Activated naive CD4-positive, alpha-beta T cell treated with anti-CD3 and anti-CD28 coated beads, Interleukin-2, amount 50 U/mL, for 16 hours (primary cell): ENCODE data around the gene TNNT3.

Experiments used
- DNase-seq: peaks from one replicate; pipeline ENCODE4 v3.0.0-alpha.2; 2020

Gene TNNT3

DNA sequence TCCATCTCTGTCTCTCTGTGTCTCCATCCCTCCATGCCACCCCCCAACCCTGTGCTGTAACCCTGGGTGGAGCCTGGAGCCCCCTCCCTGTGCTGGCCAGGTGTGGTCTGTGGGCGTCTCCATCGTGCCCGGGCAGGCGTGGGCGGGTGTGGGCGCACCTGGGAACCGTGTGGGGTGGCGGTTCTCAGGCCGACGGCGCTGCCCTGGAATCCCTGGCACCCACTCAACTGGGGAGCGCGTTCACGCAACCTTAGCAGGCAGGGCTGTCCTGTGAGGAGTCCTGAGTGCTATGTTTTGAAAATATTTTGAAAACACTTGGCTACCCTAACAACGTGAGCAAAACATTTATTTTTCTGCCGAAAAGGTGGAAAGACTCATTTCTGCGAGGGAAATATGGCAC, 4.7 kb downstream of the TNNT3 start:
- DNase-seq: no peak

GRCh38 chr11:1924646-1925372, 5.3 kb downstream of the TNNT3 start:
- DNase-seq: no peak

DNA sequence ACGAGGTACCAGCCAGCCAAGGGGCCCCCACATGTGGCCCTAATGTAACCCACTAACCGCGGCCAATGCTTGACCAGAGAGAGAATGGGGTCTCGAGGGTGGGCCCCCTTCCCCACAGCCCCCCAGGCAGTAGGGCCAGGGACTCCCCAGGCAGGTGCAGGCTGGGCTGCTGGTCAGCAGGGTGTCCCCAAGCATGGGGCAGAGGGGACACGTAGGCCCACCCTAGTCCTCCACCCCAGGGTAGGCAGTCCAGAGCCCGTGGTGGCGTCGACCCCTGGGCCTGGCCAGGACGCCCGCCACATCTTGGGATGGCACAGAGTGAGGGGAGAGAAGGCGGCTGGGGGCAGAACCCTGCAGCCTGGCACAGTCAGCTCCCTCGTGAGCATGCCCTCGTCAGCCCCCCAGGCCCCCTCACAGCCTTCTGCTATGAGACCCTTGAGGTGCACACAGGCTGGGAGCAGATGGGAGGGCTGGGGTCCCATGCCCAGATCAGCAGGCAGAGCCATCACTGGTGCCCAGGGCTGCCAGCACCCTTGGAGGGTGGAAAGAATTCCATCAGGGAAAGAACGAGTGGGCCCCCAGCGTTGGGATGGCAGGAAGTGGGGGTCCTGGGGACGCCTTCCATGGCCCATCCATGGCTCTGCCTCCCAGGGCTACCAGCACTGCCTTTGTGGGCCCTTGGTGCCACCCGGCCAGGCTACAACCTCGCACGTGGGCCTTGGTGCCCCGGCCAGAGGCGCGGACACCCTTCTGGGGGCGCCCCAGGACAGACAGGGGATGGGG, 6.1 kb downstream of the TNNT3 start:
- DNase-seq: no peak

GRCh38 chr11:1926156-1927025, 6.9 kb downstream of the TNNT3 start:
- no peak for DNase-seq

- DNase-seq: no peak
These were observed 7.7 kb downstream of the TNNT3 start for GRCh38 chr11:1927026-1927847.

DNA sequence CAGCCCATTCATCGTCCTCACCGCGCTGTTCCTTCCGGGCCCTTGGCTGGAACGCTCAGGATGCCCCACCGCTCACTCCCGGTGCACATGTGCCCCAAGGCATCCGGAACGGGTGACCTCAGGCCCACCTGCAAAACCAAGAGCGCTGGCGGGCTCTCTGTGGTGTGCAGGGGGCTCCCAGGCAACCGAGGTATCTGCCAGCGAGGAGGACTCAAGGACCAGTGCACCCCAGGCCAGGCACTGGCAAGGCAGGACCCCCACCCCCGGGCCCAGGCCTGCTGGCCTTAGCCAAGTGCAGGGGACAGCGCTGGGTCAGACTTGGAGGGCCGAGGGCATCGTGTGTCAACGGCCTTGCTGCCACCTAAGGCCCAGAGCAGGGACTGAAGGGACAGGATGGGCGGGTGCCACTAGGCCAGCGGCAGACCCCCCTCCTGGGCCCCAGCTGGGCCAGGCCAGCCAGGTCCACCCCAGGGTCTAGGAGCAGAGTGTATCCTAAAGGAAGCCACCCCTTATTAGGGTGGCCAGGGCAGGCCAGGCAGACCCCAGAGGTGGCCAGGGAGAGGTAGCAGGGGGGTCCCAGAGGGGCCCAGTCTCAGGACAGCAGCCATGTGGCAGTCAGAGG, 8.5 kb downstream of the TNNT3 start:
- DNase-seq: no peak

DNA sequence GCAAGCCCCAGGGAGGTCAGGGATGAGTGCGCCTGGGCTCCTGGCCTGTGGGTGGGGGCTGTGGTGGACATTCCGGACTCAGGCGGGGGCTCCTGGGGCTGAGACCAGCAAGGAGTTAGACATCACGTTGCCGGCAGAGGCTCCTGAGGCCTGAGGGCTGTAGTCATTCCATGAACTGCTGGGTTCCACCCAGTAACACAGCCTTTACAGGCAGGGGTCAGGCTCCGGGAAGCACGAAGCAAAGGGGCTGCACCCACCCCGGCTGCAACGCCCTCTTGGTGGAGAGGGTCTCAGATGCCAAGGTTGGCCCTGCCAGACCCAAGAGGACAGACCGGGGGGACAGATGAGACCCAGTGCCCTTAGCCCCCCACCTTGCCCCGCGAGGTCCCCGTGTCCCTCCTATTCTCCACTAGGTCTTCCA, 9.0 kb downstream of the TNNT3 start:
- no peak for DNase-seq

DNA sequence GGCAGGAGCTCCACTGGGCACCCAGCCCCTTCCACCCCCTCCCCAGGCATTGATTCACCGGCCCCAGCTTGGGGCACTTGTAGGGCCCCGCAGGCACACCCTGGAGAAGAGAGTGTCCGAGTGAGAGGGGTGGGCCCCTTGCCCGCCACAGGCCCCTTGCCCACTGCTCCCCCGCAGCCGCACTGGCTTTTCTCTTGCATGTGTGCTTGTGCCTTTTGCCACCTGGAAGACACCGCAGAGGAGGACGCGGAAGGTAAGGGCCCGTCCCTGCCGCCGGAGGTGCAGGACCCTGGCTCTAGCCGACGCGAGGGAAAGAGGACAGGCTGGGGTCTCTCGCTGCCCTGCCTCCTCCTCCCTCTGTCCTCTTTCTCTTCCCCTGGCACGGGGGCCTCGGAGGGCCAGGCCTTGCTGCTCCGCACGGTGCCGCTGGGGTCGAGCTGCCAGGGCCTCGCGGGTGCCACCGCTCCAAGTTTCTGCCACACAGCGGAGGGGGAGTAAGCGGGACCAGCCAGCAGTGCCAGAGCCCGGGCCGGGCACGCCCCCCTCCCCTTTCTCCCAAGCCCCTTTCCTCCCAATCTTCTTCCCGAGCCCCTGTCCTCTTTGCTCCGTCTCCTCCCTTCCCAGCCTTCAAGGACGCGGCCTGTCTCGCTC, 9.5 kb downstream of the TNNT3 start:
- peak; percentile 7 for DNase-seq

- DNase-seq: peak; percentile 7
These were observed 10.3 kb downstream of the TNNT3 start for GRCh38 chr11:1929621-1930461.

DNA sequence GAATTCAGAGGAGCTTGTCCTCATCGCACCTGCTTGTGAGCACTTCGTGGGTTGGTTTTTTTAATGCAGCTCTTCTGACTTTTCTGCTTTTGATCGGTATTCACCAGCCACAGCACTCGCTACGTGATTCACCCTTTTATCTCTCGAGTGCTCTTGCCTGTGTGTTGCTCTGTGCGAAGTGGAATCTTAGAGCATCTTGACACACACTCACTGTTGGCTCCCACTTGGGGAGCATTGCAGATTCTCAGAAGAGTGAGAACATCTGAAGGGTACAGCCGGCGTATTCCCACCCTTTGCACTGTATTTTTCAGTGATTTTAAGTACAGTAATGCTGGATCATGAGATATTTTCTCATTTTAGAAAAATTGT, 10.9 kb downstream of the TNNT3 start:
- no peak for DNase-seq

DNA sequence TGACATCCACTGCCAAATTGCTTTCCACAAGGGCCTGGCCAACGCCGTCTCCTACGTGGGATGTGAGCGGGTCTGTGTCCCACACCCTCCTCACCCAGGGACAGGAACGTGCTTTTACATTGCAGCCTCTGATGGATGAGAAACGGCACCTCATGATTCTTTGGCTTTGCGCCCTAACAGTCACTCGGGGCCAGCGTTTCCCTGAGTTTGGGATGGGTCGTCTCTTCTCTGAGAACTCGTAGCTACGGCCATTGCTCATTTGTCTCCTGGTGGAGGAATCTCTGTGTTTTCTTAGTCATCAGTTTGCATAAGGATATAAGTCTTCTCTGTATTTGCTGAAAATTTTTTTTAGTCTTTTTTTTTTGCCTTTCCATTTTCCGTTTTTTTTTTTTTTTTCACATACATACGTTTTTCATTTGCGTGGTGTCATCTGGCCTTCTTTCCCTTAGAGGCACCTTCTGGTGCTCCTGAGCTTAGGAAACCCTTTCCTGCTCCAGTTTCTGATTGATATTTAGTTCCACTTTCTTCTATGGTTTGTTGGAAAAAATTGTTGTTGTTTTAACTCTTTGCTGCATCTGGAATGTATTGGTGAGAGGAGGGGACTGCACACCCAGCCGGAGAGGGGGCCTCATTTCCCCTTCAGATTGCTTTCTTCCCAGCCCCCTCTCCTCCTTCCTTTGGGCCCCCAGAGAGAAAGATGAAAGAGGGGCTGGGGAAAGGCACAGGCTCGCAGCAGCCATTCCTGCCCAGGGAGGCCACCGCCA, 12.0 kb downstream of the TNNT3 start:
- DNase-seq: no peak

DNA sequence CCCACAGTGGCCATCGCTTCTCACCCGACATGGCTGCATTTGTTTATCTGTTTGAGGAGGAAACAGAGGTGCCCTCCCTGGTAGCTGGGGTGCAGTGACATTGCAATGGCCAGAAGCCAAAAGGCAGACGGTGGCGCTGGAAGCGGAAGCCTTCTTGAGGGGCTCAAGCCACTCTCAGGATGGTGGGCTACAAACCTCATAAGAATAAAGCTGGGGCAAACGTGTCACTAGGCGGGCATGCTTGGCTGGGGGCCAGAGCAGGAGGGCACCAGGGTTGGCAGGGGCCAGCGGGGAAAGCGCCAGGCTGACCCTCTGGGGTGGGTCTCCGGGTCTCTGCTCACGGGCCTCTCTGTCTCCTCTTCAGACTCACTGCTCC, 12.6 kb downstream of the TNNT3 start:
- no peak for DNase-seq

DNA sequence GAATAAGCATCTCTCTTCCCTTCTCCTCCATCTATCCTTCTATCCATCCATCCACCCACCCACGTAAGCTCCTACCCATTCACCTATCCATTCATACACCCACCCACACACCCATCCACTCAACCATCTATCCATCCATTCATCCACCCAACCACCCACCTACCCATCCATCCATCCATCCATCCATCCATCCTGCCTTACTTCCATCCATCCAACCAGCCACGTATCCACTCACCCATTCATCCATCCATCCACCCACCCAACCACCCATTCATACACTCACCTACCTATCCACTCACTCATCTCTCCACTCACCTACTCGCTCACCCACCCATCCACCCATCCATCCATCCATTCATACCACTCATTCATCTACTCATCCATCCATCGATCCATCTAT, 13.2 kb downstream of the TNNT3 start:
- DNase-seq: no peak

DNA sequence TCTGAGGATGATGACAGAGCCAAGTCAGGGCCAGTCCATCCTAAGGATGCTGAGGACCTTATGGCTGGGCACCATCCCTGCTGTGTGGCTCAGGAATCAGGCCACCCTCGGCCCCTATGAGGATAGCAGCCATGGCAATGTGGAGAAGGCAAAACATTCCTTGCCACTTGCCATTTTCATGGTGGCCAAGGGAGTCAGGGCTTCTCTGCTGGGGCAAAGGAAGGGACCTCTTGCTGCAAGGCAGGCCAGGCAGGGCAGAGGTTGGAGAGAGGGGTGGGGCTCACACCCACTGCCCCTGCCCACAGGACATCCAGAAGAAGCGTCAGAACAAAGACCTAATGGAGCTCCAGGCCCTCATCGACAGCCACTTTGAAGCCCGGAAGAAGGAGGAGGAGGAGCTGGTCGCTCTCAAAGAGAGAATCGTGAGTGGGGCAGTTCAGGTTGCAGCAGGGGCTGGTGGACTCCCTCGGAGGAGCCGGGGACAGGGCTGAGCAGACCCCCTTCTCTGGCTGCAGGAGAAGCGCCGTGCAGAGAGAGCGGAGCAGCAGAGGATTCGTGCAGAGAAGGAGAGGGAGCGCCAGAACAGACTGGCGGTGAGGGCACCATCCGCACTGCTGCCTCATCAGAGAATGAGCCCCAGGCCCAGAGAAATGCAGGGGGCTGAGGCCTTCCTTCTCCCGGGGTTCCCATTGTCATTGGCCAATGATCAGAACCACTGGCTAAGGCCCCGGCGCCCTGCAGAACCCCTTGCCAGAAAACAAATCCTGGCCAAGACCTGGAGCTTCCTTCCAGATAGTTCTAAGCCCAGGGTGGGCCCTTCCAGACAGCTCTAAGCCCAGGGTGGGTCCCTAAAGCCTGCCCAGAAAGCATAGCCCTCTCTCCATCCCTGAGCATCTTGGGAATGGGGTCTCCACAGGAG, 14.2 kb downstream of the TNNT3 start:
- DNase-seq: no peak

GRCh38 chr11:1934335-1935155, 15.0 kb downstream of the TNNT3 start:
- no peak for DNase-seq

DNA sequence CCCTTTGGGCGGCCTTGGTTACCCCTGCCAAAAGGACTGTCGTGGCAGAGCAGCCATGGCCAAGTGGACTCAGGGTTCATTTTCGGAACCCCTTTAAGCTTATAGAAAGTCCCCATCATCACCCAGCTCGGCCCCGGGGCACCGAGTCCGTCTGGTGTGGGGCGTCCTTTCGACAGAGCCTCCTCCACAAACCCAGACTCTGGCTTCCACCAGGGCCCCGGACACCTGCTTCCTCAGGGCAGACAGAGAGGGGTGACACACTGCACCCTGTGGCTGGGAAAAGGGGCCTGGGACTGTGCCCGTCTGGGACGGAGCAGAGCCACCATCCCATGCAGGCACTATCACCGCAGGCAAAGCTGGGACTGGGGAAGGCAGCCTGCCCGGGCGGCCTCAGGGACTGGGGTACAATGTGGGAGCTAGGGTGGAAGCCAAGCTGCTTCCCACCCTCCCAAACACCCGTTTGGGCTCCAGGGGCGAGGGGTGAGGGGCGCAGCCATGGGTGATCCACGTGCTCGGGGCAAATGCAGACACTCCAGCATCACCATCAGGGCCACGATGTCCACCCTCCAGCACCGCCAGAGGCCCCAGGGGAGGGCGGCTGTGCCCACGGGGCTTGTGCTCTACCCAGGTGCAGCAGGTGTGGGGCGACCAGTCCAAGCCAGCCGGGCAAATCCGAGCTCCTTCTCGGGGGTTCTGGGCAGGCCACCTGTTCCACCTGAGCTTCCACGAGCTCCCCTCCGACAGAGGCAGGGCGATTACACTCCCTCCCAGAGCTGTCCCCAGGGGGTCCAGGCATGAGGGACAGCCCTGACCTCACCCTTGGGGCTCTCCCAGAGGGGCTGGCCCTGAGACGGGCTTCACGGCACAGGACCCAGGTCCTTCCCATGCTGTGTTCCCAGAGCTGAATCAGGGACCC, 15.9 kb downstream of the TNNT3 start:
- DNase-seq: no peak
